Activated CD8-positive, alpha-beta memory T cell treated with anti-CD3 and anti-CD28 coated beads for 1 hour (primary cell): ENCODE results near the gene LRRC23.

ENCODE experiments used
- DNase-seq, 2 donors: peaks; one replicate each; pipeline ENCODE4 v3.0.0-alpha.2; 2020; ENCODE audit warnings: low read depth in 1 of 2; ENCODE audit errors: extremely low read depth in 1 of 2

LRRC23 gene

GRCh38 chr12:6955108-6956020 lies 50.7 kb downstream of the LRRC23 start:
- no peak for DNase-seq

DNA sequence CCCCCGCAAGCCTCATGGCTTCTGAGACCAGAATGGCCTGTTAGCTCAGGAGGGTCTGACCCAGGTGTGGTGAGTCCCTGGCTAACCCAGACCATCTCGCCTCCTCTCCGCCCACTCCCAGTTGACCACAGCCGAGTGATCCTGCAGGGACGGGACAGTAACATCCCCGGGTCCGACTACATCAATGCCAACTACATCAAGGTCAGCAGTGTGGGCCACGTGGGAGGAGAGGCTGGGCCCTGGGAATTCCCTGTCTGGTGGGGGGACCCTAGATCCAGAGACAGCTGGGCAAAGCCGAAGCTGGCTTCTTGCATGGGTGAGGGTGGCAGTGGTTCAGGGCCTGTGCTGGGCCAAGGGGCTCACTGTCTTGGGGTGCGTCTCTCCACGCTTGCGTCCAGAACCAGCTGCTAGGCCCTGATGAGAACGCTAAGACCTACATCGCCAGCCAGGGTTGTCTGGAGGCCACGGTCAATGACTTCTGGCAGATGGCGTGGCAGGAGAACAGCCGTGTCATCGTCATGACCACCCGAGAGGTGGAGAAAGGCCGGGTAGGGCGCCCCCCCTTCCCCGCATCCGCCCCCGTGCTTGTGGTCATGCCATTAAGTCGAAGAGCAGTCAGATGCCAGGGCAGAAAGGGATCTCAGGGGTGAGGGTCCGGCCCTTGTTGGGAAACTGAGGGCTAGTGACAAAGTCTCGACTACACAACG lies 51.6 kb downstream of the LRRC23 start:
- DNase-seq, result no peak

- no peak for DNase-seq
These were observed 52.6 kb downstream of the LRRC23 start for GRCh38 chr12:6957151-6957701.

DNA sequence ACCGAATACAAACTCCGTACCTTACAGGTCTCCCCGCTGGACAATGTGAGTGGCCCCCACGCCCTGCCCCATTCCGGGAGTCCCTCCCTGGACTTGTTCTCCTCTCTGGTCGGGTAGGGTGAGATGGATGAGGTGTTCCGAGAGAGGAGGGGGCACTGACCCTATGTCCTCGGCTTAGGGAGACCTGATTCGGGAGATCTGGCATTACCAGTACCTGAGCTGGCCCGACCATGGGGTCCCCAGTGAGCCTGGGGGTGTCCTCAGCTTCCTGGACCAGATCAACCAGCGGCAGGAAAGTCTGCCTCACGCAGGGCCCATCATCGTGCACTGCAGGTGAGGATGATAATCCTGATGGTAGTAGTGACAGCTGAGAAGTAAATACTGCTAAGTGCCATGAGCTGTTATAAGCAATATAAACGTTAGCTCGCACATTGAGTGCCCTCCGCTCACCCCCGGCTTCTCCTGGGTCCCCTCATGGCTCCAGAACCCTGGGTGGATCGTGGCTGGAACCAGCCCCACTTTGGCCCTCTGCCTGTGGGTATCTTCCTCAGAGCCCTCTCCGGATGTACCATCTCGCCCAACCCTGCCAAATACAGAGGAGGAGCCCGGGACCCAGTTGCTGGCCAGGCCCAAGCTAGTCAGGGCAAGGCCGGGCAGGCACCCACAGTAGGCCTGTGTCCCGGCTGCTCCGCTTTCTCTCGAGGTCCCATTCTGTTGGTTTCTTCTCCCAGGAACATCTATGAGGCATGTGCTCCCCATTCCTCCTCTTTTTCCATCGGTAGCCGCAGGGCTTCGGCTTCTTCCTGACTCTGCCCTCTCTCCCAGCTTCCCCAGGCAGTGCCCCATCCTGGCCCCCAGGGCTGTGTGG lies 53.4 kb downstream of the LRRC23 start:
- no peak for DNase-seq

DNA sequence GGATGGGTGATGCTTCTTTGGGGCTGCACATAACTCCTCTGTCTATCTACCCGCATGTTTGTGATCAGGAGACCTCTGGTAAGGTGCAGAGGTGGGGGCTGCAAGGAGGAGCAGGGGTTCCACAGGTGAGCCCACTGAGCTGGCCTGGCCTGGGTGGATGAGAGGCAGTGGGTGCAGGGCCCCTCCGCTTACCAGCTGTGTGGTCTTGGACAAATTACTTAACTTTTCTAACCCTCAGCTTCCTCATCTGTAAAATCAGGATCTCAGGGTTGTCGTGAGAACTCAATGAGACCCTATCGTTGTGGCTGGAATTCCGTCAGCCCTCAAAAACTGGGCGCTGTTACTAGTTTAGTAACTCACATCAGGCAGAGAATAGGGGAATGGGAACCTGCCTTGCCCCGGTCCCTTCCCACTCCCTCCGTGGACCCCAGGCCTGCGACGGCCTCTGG lies 54.0 kb downstream of the LRRC23 start:
- no peak for DNase-seq

GRCh38 chr12:6959058-6959804 lies 54.6 kb downstream of the LRRC23 start:
- DNase-seq, result no peak

- no peak for DNase-seq
These were observed 55.4 kb downstream of the LRRC23 start for GRCh38 chr12:6959805-6960592.

DNA sequence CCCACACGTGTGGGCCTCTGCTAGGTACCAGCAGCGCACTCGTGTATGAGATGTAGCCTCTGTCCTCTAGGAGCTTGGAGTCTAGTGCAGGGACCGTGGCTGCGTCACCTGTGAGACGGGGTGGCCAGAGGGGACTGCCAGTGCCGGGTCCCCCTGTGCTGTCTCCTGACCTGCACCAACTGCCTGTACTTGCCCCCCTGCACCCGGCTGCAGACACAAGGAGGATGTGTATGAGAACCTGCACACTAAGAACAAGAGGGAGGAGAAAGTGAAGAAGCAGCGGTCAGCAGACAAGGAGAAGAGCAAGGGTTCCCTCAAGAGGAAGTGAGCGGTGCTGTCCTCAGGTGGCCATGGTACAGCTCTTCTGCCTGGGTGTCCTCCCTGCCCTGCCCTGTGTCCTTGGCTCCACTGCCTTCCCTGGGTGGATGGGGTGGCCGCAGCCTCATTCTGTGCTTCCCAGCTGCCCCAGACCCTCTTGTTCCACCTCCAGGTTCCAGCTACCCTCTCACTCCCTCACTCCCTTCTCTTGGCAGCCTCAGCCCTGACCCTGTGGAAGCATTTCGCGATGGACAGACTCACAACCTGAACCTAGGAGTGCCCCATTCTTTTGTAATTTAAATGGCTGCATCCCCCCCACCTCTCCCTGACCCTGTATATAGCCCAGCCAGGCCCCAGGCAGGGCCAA lies 56.1 kb downstream of the LRRC23 start:
- DNase-seq, result no peak

DNA sequence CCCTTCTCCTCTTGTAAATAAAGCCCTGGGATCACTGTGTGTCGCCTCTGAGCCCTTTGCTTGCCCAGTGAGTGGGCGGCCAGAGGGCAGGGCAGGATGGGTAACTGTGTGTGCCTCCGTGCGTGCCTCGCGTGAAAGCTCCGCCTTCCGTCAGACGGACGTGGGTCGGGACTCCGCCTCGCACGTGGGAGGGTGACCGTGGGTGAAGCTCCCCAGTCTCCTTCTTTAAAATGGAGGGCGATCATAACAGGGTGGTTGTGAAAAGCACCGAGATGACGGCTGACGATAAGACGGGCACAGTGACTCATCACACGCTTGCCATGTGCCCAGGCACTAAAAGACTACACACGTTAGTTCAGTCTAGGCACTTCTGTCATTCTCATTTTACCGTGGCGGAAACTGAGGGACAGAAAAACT lies 56.7 kb downstream of the LRRC23 start:
- DNase-seq, result peak; percentile 81 to 89

DNA sequence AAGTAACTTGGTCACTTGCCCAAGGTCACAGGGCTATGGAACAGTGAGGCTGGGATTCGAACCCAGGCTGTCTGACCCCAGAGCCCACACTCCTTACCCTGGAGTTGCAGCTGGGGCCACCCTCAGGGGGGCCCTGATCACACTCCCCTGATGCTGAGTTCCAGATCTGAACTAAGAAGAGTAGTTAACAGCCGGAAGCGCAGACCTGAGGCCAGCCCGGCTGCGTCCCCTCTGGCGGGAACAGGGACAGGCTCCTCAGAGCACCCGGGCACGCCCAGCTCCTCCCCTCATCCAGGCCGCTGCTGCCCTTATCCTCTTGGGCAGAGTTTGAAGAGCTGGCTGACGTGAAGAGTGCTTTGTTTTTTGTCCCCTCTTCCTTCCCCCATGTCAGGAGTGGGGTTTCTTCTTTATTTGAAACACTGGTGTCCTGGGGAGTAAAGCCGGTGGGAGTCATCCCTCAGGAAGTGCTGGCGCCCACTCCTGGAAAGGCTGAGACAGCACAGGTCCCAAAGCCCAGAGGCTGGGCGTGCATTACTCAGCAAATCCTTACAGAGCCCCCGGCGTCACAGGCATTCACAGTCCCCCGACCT lies 57.2 kb downstream of the LRRC23 start:
- no peak for DNase-seq

DNA sequence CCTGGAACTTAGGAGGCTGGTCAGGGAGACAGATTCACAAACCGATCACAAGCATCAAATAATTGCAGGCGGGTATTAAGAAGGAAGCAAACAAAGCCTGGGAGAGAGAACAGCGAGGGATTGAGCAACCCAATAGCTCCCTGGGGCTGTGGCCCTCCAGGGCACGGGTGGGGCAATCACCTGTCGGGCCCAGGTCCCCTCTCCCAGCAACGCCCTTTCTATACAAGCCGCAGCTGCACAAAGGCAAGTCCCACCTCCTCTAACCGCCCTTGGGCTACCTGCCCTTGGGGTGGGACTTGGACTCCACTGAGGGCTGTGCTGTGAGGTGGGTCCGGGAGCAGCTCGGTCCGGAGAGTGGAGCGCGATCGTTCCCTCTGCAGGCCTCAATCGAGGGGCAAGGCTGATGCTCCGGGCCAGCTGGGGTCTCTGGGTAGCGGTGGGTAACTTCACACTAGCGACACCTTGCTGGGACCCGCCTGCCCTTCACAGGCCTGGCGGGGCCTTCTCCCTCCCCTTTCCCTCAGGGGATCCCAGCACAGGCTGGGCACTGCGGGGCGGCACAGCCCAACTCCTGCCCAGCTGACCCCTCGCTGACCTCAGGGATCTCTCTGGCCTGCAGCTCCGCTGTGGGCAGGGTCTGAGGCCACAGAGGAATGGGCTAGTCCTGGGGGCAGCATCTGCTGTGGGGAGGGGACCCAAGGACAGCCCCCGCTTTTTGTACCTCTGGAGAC lies 57.8 kb downstream of the LRRC23 start:
- DNase-seq, result no peak

DNA sequence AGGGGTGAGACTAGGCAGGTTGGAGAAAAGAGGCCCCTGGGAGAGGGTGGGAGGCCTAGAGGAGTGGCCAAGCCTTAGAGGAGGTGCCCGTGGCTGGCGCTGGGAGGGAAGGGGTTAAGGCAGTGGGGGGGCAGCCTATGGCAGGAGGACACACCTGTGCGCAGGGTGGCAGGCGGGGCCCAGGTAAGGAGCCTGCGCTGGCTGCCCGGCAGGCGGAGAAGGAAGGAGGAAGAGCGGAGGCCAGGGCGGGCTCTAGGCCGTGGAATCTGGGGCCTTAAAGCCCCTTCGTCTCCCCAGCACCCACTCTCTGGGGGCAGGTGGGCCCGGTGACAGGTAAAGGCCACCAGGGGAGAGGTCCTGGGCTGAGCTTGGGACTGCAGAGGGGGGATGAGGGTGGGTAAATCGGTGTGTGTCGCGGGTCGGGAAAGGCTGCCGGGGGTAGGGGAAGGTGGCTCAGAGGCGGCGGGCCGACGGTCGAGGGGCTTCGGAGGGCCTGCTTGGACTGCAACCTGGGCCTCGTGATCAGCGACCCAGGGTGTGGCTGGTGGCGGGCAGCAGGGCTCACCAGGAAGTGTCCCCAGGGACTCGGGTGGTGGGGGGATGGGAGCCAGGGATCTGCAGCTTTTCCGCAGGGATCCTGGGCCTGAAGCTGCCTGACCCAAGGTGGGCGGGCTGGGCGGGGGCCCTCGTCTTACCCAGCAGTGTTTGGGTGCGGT lies 58.6 kb downstream of the LRRC23 start:
- DNase-seq, result no peak
